ENCODE data around the gene RAVER2. TPM values are rescaled to one million over a fixed set of nuclear protein-coding genes. Genes with fewer than 3 reads are reported as not detected.
A peak's percentile ranks its signal among the peaks of the same experiment; 100 is the strongest.

RAVER2 gene
- polyA plus RNA-seq, 3 donors, result 0.38 to 1.3 (median 0.69) TPM

DNA sequence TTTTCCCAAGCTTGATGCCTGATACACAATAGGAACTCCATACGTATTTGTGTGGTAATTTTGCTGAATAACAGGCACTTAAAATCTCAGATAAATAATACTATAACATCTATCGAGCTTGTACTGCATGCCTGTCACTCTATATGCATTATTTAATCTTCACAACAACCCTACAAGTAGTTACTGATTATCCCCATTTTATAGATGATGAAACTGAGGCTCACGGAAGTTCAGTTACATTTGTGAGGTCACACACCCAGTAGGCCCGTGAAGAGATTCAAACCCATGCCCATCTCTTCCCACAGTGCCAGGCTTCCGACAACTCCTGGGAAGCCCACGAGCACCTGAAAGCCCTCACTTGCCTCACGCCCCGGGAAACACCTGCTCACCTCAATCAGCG, 98.8 kb downstream of the RAVER2 start:
- Histone ChIP-seq H3K9me3 (replicated peaks in 1 of 2; ENCODE audit: control insufficient read depth in 1 of 2, insufficient read depth in 1 of 2, low read length in 2 of 2) (no peaks in the 10 kb centered on the region), H3K4me2 (replicated peaks; ENCODE audit: extremely low read depth, low read length, poor library complexity, severe bottlenecking) (no peak overlapping the region), H3K4me1 (ENCODE audit: control insufficient read depth in 1 of 2, insufficient read depth in 2 of 2, low read length in 2 of 2) (peaks cover 15% of the 10 kb centered on the region in 2 donors), H4K20me1 (ENCODE audit: insufficient read depth, low read length) (no peaks in the 10 kb centered on the region), H3K4me3 (replicated peaks in 1 of 3; ENCODE audit: low read depth in 2 of 3, low read length in 3 of 3) (no peak overlapping the region), H3K79me2 (ENCODE audit: insufficient read depth, low read length) (no peaks in the 10 kb centered on the region), H3K9ac (ENCODE audit: insufficient read depth, low read length, poor library complexity, severe bottlenecking) (no peak overlapping the region), H3K27me3 (ENCODE audit: control insufficient read depth in 2 of 2, insufficient read depth in 2 of 2, low read length in 2 of 2) (no peaks in the 10 kb centered on the region), H3K27ac (ENCODE audit: low read depth in 1 of 2, low read length in 2 of 2) (no peak overlapping the region), H3K36me3 (replicated peaks in 1 of 2; ENCODE audit: control insufficient read depth in 1 of 2, insufficient read depth in 2 of 2, low read length in 2 of 2) (peaks cover 78 to 91% of the 10 kb centered on the region in 2 donors), H2AFZ (ENCODE audit: insufficient read depth, low read depth, low read length, poor library complexity, severe bottlenecking) (no peak overlapping the region)
- intact Hi-C loops (cut with micrococcal nuclease), result no loop called here
- DNase-seq, result no peak
- peaks cover 80 to 90% of the 10 kb centered on the region in 2 donors for H3K36me3 Mint-ChIP-seq
- no peak overlapping the region for H3K4me3 Mint-ChIP-seq
- peaks cover 19% of the 10 kb centered on the region for H3K4me1 Mint-ChIP-seq
- no peaks in the 10 kb centered on the region for H3K9me3 Mint-ChIP-seq
- TF ChIP-seq, protein P1, sequence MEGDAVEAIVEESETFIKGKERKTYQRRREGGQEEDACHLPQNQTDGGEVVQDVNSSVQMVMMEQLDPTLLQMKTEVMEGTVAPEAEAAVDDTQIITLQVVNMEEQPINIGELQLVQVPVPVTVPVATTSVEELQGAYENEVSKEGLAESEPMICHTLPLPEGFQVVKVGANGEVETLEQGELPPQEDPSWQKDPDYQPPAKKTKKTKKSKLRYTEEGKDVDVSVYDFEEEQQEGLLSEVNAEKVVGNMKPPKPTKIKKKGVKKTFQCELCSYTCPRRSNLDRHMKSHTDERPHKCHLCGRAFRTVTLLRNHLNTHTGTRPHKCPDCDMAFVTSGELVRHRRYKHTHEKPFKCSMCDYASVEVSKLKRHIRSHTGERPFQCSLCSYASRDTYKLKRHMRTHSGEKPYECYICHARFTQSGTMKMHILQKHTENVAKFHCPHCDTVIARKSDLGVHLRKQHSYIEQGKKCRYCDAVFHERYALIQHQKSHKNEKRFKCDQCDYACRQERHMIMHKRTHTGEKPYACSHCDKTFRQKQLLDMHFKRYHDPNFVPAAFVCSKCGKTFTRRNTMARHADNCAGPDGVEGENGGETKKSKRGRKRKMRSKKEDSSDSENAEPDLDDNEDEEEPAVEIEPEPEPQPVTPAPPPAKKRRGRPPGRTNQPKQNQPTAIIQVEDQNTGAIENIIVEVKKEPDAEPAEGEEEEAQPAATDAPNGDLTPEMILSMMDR (IDR thresholded peaks at IDR 0.05), result no peak
- peak overlapping the region in 1 of 7 donors; percentile 67 for H3K27ac Mint-ChIP-seq
- 95% methylated on average over 7 of the region's 9 CpGs for WGBS (ENCODE audit: insufficient coverage)
- peaks cover 0 to 1% (median 0%) of the 10 kb centered on the region in 3 donors for H3K27me3 Mint-ChIP-seq (ENCODE audit: low read depth in 3 of 3)

- Histone ChIP-seq H3K9me3 (replicated peaks in 1 of 2; ENCODE audit: control insufficient read depth in 1 of 2, insufficient read depth in 1 of 2, low read length in 2 of 2) (no peaks in the 10 kb centered on the region), H3K27ac (ENCODE audit: low read depth in 1 of 2, low read length in 2 of 2) (no peak overlapping the region), H3K4me2 (replicated peaks; ENCODE audit: extremely low read depth, low read length, poor library complexity, severe bottlenecking) (no peak overlapping the region), H3K4me1 (ENCODE audit: control insufficient read depth in 1 of 2, insufficient read depth in 2 of 2, low read length in 2 of 2) (peaks cover 15% of the 10 kb centered on the region in 2 donors), H3K79me2 (ENCODE audit: insufficient read depth, low read length) (no peaks in the 10 kb centered on the region), H2AFZ (ENCODE audit: insufficient read depth, low read depth, low read length, poor library complexity, severe bottlenecking) (no peak overlapping the region), H3K4me3 (replicated peaks in 1 of 3; ENCODE audit: low read depth in 2 of 3, low read length in 3 of 3) (no peak overlapping the region), H3K9ac (ENCODE audit: insufficient read depth, low read length, poor library complexity, severe bottlenecking) (no peak overlapping the region), H4K20me1 (ENCODE audit: insufficient read depth, low read length) (no peaks in the 10 kb centered on the region), H3K27me3 (ENCODE audit: control insufficient read depth in 2 of 2, insufficient read depth in 2 of 2, low read length in 2 of 2) (no peaks in the 10 kb centered on the region), H3K36me3 (replicated peaks in 1 of 2; ENCODE audit: control insufficient read depth in 1 of 2, insufficient read depth in 2 of 2, low read length in 2 of 2) (peaks cover 81 to 91% of the 10 kb centered on the region in 2 donors)
- DNase-seq, result no peak
- Mint-ChIP-seq H3K4me3 (no peak overlapping the region), H3K4me1 (peaks cover 18% of the 10 kb centered on the region), H3K27ac (peak overlapping the region in 3 of 7 donors; percentile 4 to 67 (median 8)), H3K9me3 (no peaks in the 10 kb centered on the region), H3K27me3 (ENCODE audit: low read depth in 3 of 3) (peaks cover 0 to 1% (median 0%) of the 10 kb centered on the region in 3 donors), H3K36me3 (peaks cover 82 to 91% of the 10 kb centered on the region in 2 donors)
- TF ChIP-seq, protein P1 (IDR thresholded peaks at IDR 0.05), result no peak
- intact Hi-C loops (cut with micrococcal nuclease), result no loop called here
- 98% methylated on average over 6 of the region's 7 CpGs for WGBS (ENCODE audit: insufficient coverage)
Measured at GRCh38 chr1:64844175-64844574, 99.3 kb downstream of the RAVER2 start.

Measured in CD14-positive monocyte (primary cell).